Measurements from ENCODE around the gene SMG1.
A peak's percentile ranks its signal among the peaks of the same experiment; 100 is the strongest.

Gene SMG1

GRCh38 chr16:18799500-18799899 lies 126.7 kb downstream of the SMG1 start:
- POLR2A ChIA-PET = interaction anchor here (4.6 kb wide), 1 partner anchor 10 kb away, joined by 99 read pairs; the partner anchor contains the start of gene RPS15A
- peak overlapping the region; percentile 90 for H3K4me3 ChIP-seq (ENCODE audit: low read depth, low read length)
- DNase-seq (ENCODE audit: low read depth, low spot score) = no peak

GRCh38 chr16:18797746-18798145 lies 128.5 kb downstream of the SMG1 start:
- no peak for DNase-seq (ENCODE audit: low read depth, low spot score)
- TF ChIP-seq CTCF (IDR thresholded peaks at IDR 0.05; ENCODE audit: insufficient read depth, low read length, missing control alignments) = no peak
- CTCF ChIA-PET = interaction anchor here (0.5 to 7.5 kb wide), 2 partner anchors 172 to 324 kb away, joined by 4 to 43 read pairs; no protein-coding TSS in a partner anchor
- POLR2A ChIA-PET = no interaction called here
- no peak overlapping the region for H3K4me3 ChIP-seq (ENCODE audit: low read depth, low read length)

More at GRCh38 chr16:18799500-18799899, 126.7 kb downstream of the SMG1 start:
- no peak for TF ChIP-seq CTCF (IDR thresholded peaks at IDR 0.05; ENCODE audit: insufficient read depth, low read length, missing control alignments)
- CTCF ChIA-PET = interaction anchor here (0.7 to 7.5 kb wide), 3 partner anchors 14 to 170 kb away, joined by 3 to 43 read pairs (median 3); no protein-coding TSS in a partner anchor

GRCh38 chr16:18796377-18796776 lies 129.8 kb downstream of the SMG1 start:
- no peak overlapping the region for H3K4me3 ChIP-seq (ENCODE audit: low read depth, low read length)
- no peak for TF ChIP-seq CTCF (IDR thresholded peaks at IDR 0.05; ENCODE audit: insufficient read depth, low read length, missing control alignments)
- ChIA-PET POLR2A (no interaction called here), CTCF (interaction anchor here (11.2 kb wide), 1 partner anchor 7 kb away, joined by 90 read pairs; the partner anchor contains the start of gene ARL6IP1)
- no peak for DNase-seq (ENCODE audit: low read depth, low spot score)

- ChIA-PET POLR2A (interaction anchor here (8.7 kb wide), 1 partner anchor 7 kb away, joined by 99 read pairs; the partner anchor contains the start of gene ARL6IP1), CTCF (interaction anchor here (11.2 kb wide), 1 partner anchor 10 kb away, joined by 90 read pairs; the partner anchor contains the start of gene ARL6IP1)
- no peak overlapping the region for H3K4me3 ChIP-seq (ENCODE audit: low read depth, low read length)
- no peak for DNase-seq (ENCODE audit: low read depth, low spot score)
- no peak for TF ChIP-seq CTCF (IDR thresholded peaks at IDR 0.05; ENCODE audit: insufficient read depth, low read length, missing control alignments)
Measured at GRCh38 chr16:18792836-18793433, 133.3 kb downstream of the SMG1 start.

- peak within 1 kb of the TSS; percentile 97 for H3K4me3 ChIP-seq (ENCODE audit: low read depth, low read length)
- POLR2A ChIA-PET = interaction anchor here (0.7 to 8.7 kb wide), 2 partner anchors 10 to 16 kb away, joined by 3 to 99 read pairs; partner anchors contain the start of gene ARL6IP1
- CTCF ChIA-PET = interaction anchor here (0.9 to 11.2 kb wide), 2 partner anchors 13 to 178 kb away, joined by 3 to 90 read pairs; partner anchors contain the start of gene ARL6IP1
- peak; percentile 81 for DNase-seq (ENCODE audit: low read depth, low spot score)
- TF ChIP-seq CTCF (IDR thresholded peaks at IDR 0.05; ENCODE audit: insufficient read depth, low read length, missing control alignments) = no peak
Measured at GRCh38 chr16:18789850-18790706, 136.1 kb downstream of the SMG1 start, which contains the start of gene RPS15A. Gene RPS15A (minus strand): TSS chr16:18790334. CDS start chr16:18789113, 1,221 bp downstream.
